Trophoblast cell (in vitro differentiated cells and primary cell): ENCODE data around the gene LRMDA.

Experiments used
- DNase-seq, 2 donors: peaks; one replicate each; pipeline ENCODE4 v3.0.0-alpha.2; 2016
- H2AFZ ChIP-seq: 2 replicates; pipeline ENCODE4 v1.6.1; 2013; ENCODE audit warnings: low read length, moderate library complexity, mild to moderate bottlenecking; ENCODE audit not compliant: insufficient read depth, poor library complexity
- H2AK5ac ChIP-seq: 2 replicates; pipeline ENCODE4 v1.6.1; 2013; ENCODE audit warnings: mild to moderate bottlenecking, low read length
- H2BK120ac ChIP-seq: 2 replicates; pipeline ENCODE4 v1.6.1; 2013; ENCODE audit warnings: low read length, mild to moderate bottlenecking, moderate library complexity; ENCODE audit not compliant: insufficient read depth, poor library complexity
- H2BK12ac ChIP-seq: 2 replicates; pipeline ENCODE4 v1.6.1; 2013; ENCODE audit warnings: mild to moderate bottlenecking, low read length, moderate library complexity
- H2BK5ac ChIP-seq: 2 replicates; pipeline ENCODE4 v1.6.1; 2013; ENCODE audit warnings: low read length, low read depth, moderate library complexity, mild to moderate bottlenecking; ENCODE audit not compliant: poor library complexity
- H3K14ac ChIP-seq: 2 replicates; pipeline ENCODE4 v1.6.1; 2013; ENCODE audit warnings: mild to moderate bottlenecking, low read length
- H3K18ac ChIP-seq: 2 replicates; pipeline ENCODE4 v1.6.1; 2013; ENCODE audit warnings: mild to moderate bottlenecking, low read length
- H3K23ac ChIP-seq: 2 replicates; pipeline ENCODE4 v1.6.1; 2013; ENCODE audit warnings: low read length
- H3K27ac ChIP-seq: 2 replicates; pipeline ENCODE4 v1.5.1; 2013; ENCODE audit warnings: low read depth, mild to moderate bottlenecking, inconsistent platforms, low read length, moderate library complexity
- H3K27me3 ChIP-seq: 2 replicates; pipeline ENCODE4 v1.6.1; 2013; ENCODE audit warnings: inconsistent platforms, mild to moderate bottlenecking, low read length, moderate library complexity; ENCODE audit not compliant: insufficient read depth
- H3K36me3 ChIP-seq, 2 experiments: 1 replicate in 1 of 2; 2 replicates in 1 of 2; pipeline ENCODE4 v1.6.1; 2013; ENCODE audit warnings: low read length in 2 of 2, mild to moderate bottlenecking in 2 of 2, moderate library complexity in 1 of 2; ENCODE audit not compliant: insufficient read depth in 2 of 2, control insufficient read depth in 1 of 2
- H3K4ac ChIP-seq: 2 replicates; pipeline ENCODE4 v1.6.1; 2013; ENCODE audit warnings: low read depth, mild to moderate bottlenecking, low read length, moderate library complexity
- H3K4me1 ChIP-seq, 2 experiments: 1 replicate in 1 of 2; 2 replicates in 1 of 2; pipeline ENCODE4 v1.6.1; 2013; ENCODE audit warnings: low read length in 2 of 2, mild to moderate bottlenecking in 2 of 2, moderate library complexity in 1 of 2; ENCODE audit not compliant: insufficient read depth in 2 of 2, control insufficient read depth in 1 of 2
- H3K4me2 ChIP-seq: 2 replicates; pipeline ENCODE4 v1.6.1; 2013; ENCODE audit warnings: inconsistent platforms, mild to moderate bottlenecking, low read length, moderate library complexity
- H3K4me3 ChIP-seq: 2 replicates; pipeline ENCODE4 v1.5.1; 2013; ENCODE audit warnings: mild to moderate bottlenecking, low read depth, low read length, inconsistent platforms
- H3K79me1 ChIP-seq: one replicate; pipeline ENCODE4 v1.6.1; 2013; ENCODE audit warnings: low read length
- H3K79me2 ChIP-seq: 2 replicates; pipeline ENCODE4 v1.6.1; 2013; ENCODE audit warnings: low read length, mild to moderate bottlenecking; ENCODE audit not compliant: control insufficient read depth, insufficient read depth, poor library complexity
- H3K9ac ChIP-seq: 2 replicates; pipeline ENCODE4 v1.6.1; 2013; ENCODE audit warnings: mild to moderate bottlenecking, low read length
- H3K9me3 ChIP-seq: 2 replicates; pipeline ENCODE4 v1.6.1; 2013; ENCODE audit warnings: low read depth, mild to moderate bottlenecking, control low read depth, inconsistent platforms, low read length; ENCODE audit not compliant: insufficient read depth
- H4K12ac ChIP-seq: 2 replicates; pipeline ENCODE4 v1.6.1; 2013; ENCODE audit warnings: low read depth, mild to moderate bottlenecking, low read length, moderate library complexity
- H4K8ac ChIP-seq: 2 replicates; pipeline ENCODE4 v1.6.1; 2013; ENCODE audit warnings: low read depth, mild to moderate bottlenecking, low read length, moderate library complexity
- H4K91ac ChIP-seq: one replicate; pipeline ENCODE4 v1.6.1; 2013; ENCODE audit warnings: low read depth, mild to moderate bottlenecking, low read length, moderate library complexity
- WGBS: extraction: QIAGEN DNeasy Blood & Tissue Kit; methylation state at CpG from one replicate; pipeline ENCODE4 v1.1.7; 2013; ENCODE audit warnings: missing lambda C conversion rate; ENCODE audit not compliant: insufficient read length, insufficient coverage; ENCODE audit errors: extremely low coverage; 5-methylcytosine and 5-hydroxymethylcytosine counted together

LRMDA gene

GRCh38 chr10:75658496-75658895 lies 227.1 kb downstream of the LRMDA start:
- Histone ChIP-seq H3K4me1 (peaks cover 6 to 9% of the 10 kb centered on the region in 2 experiments), H2BK12ac (no peak overlapping the region), H3K23ac (no peak overlapping the region), H4K12ac (no peak overlapping the region), H2AK5ac (no peak overlapping the region), H3K79me2 (no peaks in the 10 kb centered on the region), H3K36me3 (no peaks in the 10 kb centered on the region), H3K14ac (no peak overlapping the region), H2AFZ (no peak overlapping the region), H3K4me3 (no peak overlapping the region), H3K27ac (no peak overlapping the region), H3K18ac (no peak overlapping the region), H2BK5ac (no peak overlapping the region), H3K9ac (no peak overlapping the region), H3K9me3 (peaks cover 1% of the 10 kb centered on the region), H3K27me3 (no peaks in the 10 kb centered on the region), H2BK120ac (no peak overlapping the region), H4K91ac (no peak overlapping the region), H3K4me2 (no peak overlapping the region), H4K8ac (no peak overlapping the region), H3K4ac (no peak overlapping the region), H3K79me1 (peaks cover 2% of the 10 kb centered on the region)
- DNase-seq, result no peak
- no CpG with 5 or more reads among the region's 1 CpG for WGBS

GRCh38 chr10:75658915-75659314 lies 227.5 kb downstream of the LRMDA start:
- WGBS, result no CpG with 5 or more reads among the region's 6 CpGs
- peaks cover 6 to 9% of the 10 kb centered on the region in 2 experiments for H3K4me1 ChIP-seq
- no peaks in the 10 kb centered on the region for H3K27me3 ChIP-seq
- no peaks in the 10 kb centered on the region for H3K36me3 ChIP-seq
- H2BK120ac ChIP-seq, result no peak overlapping the region
- H2BK12ac ChIP-seq, result no peak overlapping the region
- H4K8ac ChIP-seq, result no peak overlapping the region
- H3K4ac ChIP-seq, result no peak overlapping the region
- no peak for DNase-seq
- H3K79me2 ChIP-seq, result no peaks in the 10 kb centered on the region
- H3K27ac ChIP-seq, result no peak overlapping the region
- peaks cover 1% of the 10 kb centered on the region for H3K9me3 ChIP-seq
- H3K18ac ChIP-seq, result no peak overlapping the region
- no peak overlapping the region for H3K23ac ChIP-seq
- H3K79me1 ChIP-seq, result peaks cover under 1% of the 10 kb centered on the region
- no peak overlapping the region for H3K9ac ChIP-seq
- no peak overlapping the region for H3K4me3 ChIP-seq
- H4K91ac ChIP-seq, result no peak overlapping the region
- no peak overlapping the region for H2BK5ac ChIP-seq
- no peak overlapping the region for H4K12ac ChIP-seq
- H2AK5ac ChIP-seq, result no peak overlapping the region
- no peak overlapping the region for H2AFZ ChIP-seq
- H3K4me2 ChIP-seq, result no peak overlapping the region
- no peak overlapping the region for H3K14ac ChIP-seq

GRCh38 chr10:75660823-75661222 lies 229.4 kb downstream of the LRMDA start:
- no peak for DNase-seq
- no CpG with 5 or more reads among the region's 7 CpGs for WGBS
- Histone ChIP-seq H2AFZ (no peak overlapping the region), H3K9me3 (peaks cover 1% of the 10 kb centered on the region), H2BK5ac (no peak overlapping the region), H3K4me3 (no peak overlapping the region), H3K18ac (no peak overlapping the region), H3K23ac (no peak overlapping the region), H3K36me3 (no peaks in the 10 kb centered on the region), H4K12ac (no peak overlapping the region), H3K4ac (no peak overlapping the region), H2AK5ac (no peak overlapping the region), H3K79me2 (no peaks in the 10 kb centered on the region), H3K9ac (no peak overlapping the region), H3K4me1 (peaks cover 6 to 9% of the 10 kb centered on the region in 2 experiments), H3K4me2 (no peak overlapping the region), H3K79me1 (no peaks in the 10 kb centered on the region), H2BK12ac (no peak overlapping the region), H4K8ac (no peak overlapping the region), H4K91ac (no peak overlapping the region), H3K27ac (no peak overlapping the region), H3K27me3 (no peaks in the 10 kb centered on the region), H3K14ac (no peak overlapping the region), H2BK120ac (no peak overlapping the region)

- H3K14ac ChIP-seq, result no peak overlapping the region
- H2AFZ ChIP-seq, result no peak overlapping the region
- H3K23ac ChIP-seq, result no peak overlapping the region
- H4K12ac ChIP-seq, result no peak overlapping the region
- H3K4me1 ChIP-seq, result peaks cover 6 to 9% of the 10 kb centered on the region in 2 experiments
- no peaks in the 10 kb centered on the region for H3K36me3 ChIP-seq
- no peak overlapping the region for H2AK5ac ChIP-seq
- no peak overlapping the region for H2BK12ac ChIP-seq
- no peak overlapping the region for H3K4ac ChIP-seq
- no peaks in the 10 kb centered on the region for H3K27me3 ChIP-seq
- no peak overlapping the region for H2BK120ac ChIP-seq
- no CpG with 5 or more reads among the region's 3 CpGs for WGBS
- H3K4me3 ChIP-seq, result no peak overlapping the region
- no peak overlapping the region for H3K27ac ChIP-seq
- DNase-seq, result no peak
- no peaks in the 10 kb centered on the region for H3K79me2 ChIP-seq
- H3K4me2 ChIP-seq, result no peak overlapping the region
- H3K9me3 ChIP-seq, result peaks cover 1% of the 10 kb centered on the region
- no peaks in the 10 kb centered on the region for H3K79me1 ChIP-seq
- H4K91ac ChIP-seq, result no peak overlapping the region
- H3K18ac ChIP-seq, result no peak overlapping the region
- no peak overlapping the region for H3K9ac ChIP-seq
- H2BK5ac ChIP-seq, result no peak overlapping the region
- H4K8ac ChIP-seq, result no peak overlapping the region
Observed at GRCh38 chr10:75662715-75663114, 231.3 kb downstream of the LRMDA start.
